HUES6 (cell line): ENCODE measurements around the gene KRR1.
A peak's percentile ranks its signal among the peaks of the same experiment; 100 is the strongest.

Source experiments
- H3K27ac ChIP-seq: 2 replicates; pipeline ENCODE4 v1.7.0; 2013; ENCODE audit warnings: low read depth, mild to moderate bottlenecking, low read length, inconsistent platforms
- H3K27me3 ChIP-seq: 2 replicates; pipeline ENCODE4 v1.6.1; 2013; ENCODE audit warnings: low read length; ENCODE audit not compliant: control insufficient read depth, insufficient read depth
- H3K36me3 ChIP-seq: 2 replicates; pipeline ENCODE4 v1.6.1; 2013; ENCODE audit warnings: low read length; ENCODE audit not compliant: control insufficient read depth, insufficient read depth
- H3K4me1 ChIP-seq: 2 replicates; pipeline ENCODE4 v1.6.1; 2013; ENCODE audit warnings: low read length; ENCODE audit not compliant: control insufficient read depth, insufficient read depth
- H3K4me3 ChIP-seq: 2 replicates; pipeline ENCODE4 v1.5.1; 2013; ENCODE audit warnings: low read depth, low read length
- H3K9ac ChIP-seq: one replicate; pipeline ENCODE4 v1.6.1; 2013; ENCODE audit warnings: mild to moderate bottlenecking, low read length
- H3K9me3 ChIP-seq: 2 replicates; pipeline ENCODE4 v1.6.1; 2013; ENCODE audit warnings: low read depth, low read length; ENCODE audit not compliant: control insufficient read depth, insufficient read depth

Gene KRR1

DNA sequence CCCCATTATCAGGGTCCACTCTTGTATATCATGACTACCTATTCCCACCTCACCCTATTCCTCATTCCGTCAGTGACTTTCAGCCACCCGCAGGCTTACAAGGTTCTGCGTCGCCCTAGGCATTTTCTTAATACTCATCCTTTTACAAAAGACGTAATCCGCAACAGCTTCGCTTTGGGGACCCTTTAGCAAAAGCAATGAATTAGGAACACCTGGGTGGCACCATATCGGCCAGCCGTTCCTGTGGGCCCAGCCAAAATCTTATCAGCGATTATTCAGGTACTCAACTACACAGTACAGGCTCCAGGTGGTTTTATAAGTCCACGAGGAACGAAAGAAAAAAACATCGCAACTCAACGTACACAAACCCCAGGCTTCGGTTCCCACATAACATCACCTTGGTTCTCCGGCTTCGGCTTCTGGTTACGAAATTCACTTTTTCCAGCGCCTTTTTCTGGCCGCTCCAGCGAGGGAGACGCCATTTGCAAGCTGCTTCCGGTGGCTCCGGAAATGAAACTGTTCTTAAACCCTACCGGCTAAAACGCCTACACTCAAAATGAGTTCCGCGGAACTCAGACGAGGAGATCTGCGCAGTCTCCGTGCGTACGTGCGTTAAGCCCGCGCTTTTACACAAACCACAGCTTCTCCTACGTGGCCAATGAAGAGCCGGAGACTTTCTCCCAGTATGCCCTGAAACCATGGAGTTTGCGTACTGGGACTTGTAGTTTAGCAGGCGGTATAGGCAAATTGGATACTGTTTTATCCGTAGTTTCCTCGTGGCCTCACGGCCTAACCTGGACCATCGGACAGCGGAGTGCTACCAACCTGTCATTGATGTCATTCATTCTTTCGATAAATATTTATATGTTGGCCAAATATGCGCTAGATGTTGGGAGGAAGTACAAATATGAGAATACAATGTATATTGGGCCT, at the start of gene KRR1:
TSS of gene KRR1 (minus strand) at position 494 of the 933 bp plus-strand sequence. CDS start at position 482, 12 bp downstream.
- Histone ChIP-seq H3K9me3 (no peaks in the 10 kb centered on the region), H3K27ac (peak within 1 kb of the TSS; percentile 79; the same call in 1 of the 2 replicates), H3K36me3 (peaks cover 19% of the 10 kb centered on the region), H3K4me3 (peak within 1 kb of the TSS; percentile 86), H3K27me3 (no peaks in the 10 kb centered on the region), H3K4me1 (peaks cover 4% of the 10 kb centered on the region; the same call in 1 of the 2 replicates), H3K9ac (peak within 1 kb of the TSS; percentile 94)

DNA sequence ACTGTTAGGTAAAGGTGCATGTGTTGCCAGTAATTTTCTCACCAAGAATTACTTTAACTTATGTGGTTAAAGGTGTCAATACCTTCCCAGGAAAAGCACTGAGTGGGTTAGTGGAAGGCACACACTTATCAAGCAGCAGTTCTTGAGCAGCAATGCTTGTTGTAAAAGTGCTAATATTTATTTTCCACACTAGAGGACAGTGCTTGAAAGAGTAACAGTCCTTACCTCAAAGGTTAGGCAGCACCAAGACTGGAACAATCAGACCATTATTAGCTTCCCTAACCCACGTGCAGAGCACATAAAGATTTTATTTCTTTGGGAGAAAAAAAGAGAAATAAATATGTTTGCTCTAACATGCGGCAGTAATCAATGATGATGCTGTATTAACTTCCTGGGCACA, 48.8 kb upstream of the KRR1 start:
- Histone ChIP-seq H3K27ac (no peak overlapping the region), H3K27me3 (no peaks in the 10 kb centered on the region), H3K4me3 (no peak overlapping the region), H3K9me3 (peaks cover 6% of the 10 kb centered on the region), H3K4me1 (no peaks in the 10 kb centered on the region), H3K9ac (no peak overlapping the region), H3K36me3 (no peaks in the 10 kb centered on the region)

DNA sequence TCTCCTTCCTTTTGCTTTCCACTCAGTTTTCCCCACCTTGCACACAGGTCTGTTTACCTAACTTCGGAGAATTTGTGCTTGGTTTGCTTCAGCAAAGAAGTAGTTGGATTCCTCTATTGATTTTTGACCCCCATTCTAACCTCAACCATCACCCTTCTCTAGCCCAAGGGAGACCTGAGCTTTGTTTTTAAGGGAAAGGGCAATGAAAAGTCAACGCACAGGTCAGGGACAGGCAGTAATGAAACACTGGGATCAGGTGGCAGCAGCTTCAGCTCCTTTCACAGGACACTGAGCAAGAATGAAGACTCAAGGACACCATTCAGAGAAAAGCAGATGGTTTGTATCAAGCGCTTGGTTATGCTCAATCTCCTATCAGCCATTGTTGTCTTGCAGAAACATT, 46.9 kb upstream of the KRR1 start:
- H3K4me3 ChIP-seq, result no peak overlapping the region
- no peaks in the 10 kb centered on the region for H3K36me3 ChIP-seq
- H3K9me3 ChIP-seq, result no peaks in the 10 kb centered on the region

GRCh38 chr12:75556311-75556899, 45.0 kb upstream of the KRR1 start:
- Histone ChIP-seq H3K27ac (no peak overlapping the region), H3K4me1 (peaks cover 9% of the 10 kb centered on the region), H3K36me3 (no peaks in the 10 kb centered on the region), H3K4me3 (no peak overlapping the region), H3K9ac (no peak overlapping the region), H3K9me3 (no peaks in the 10 kb centered on the region), H3K27me3 (no peaks in the 10 kb centered on the region)

More for the DNA sequence above, 46.9 kb upstream of the KRR1 start:
- Histone ChIP-seq H3K27ac (no peak overlapping the region), H3K4me1 (peaks cover 8% of the 10 kb centered on the region), H3K27me3 (no peaks in the 10 kb centered on the region), H3K9ac (no peak overlapping the region)

GRCh38 chr12:75554556-75554880, 43.1 kb upstream of the KRR1 start:
- Histone ChIP-seq H3K4me1 (peaks cover 9% of the 10 kb centered on the region), H3K27me3 (no peaks in the 10 kb centered on the region), H3K9me3 (no peaks in the 10 kb centered on the region), H3K27ac (no peak overlapping the region), H3K9ac (no peak overlapping the region), H3K4me3 (no peak overlapping the region), H3K36me3 (no peaks in the 10 kb centered on the region)

- no peak overlapping the region for H3K4me3 ChIP-seq
- H3K27me3 ChIP-seq, result no peaks in the 10 kb centered on the region
- no peak overlapping the region for H3K9ac ChIP-seq
- no peak overlapping the region for H3K27ac ChIP-seq
- H3K36me3 ChIP-seq, result no peaks in the 10 kb centered on the region
- H3K9me3 ChIP-seq, result no peaks in the 10 kb centered on the region
- H3K4me1 ChIP-seq, result peaks cover 9% of the 10 kb centered on the region
These were observed 42.6 kb upstream of the KRR1 start for GRCh38 chr12:75553836-75554555.

GRCh38 chr12:75553398-75553797, 42.0 kb upstream of the KRR1 start:
- no peaks in the 10 kb centered on the region for H3K9me3 ChIP-seq
- H3K27me3 ChIP-seq, result no peaks in the 10 kb centered on the region
- H3K9ac ChIP-seq, result no peak overlapping the region
- peaks cover 9% of the 10 kb centered on the region for H3K4me1 ChIP-seq
- H3K4me3 ChIP-seq, result no peak overlapping the region
- no peaks in the 10 kb centered on the region for H3K36me3 ChIP-seq
- H3K27ac ChIP-seq, result no peak overlapping the region

- no peak overlapping the region for H3K4me3 ChIP-seq
- no peaks in the 10 kb centered on the region for H3K27me3 ChIP-seq
- H3K9ac ChIP-seq, result no peak overlapping the region
- no peaks in the 10 kb centered on the region for H3K36me3 ChIP-seq
- H3K27ac ChIP-seq, result no peak overlapping the region
- peaks cover 9% of the 10 kb centered on the region for H3K4me1 ChIP-seq
- H3K9me3 ChIP-seq, result no peaks in the 10 kb centered on the region
These were observed 40.1 kb upstream of the KRR1 start for GRCh38 chr12:75551477-75551876.

GRCh38 chr12:75550401-75551240, 39.2 kb upstream of the KRR1 start:
- Histone ChIP-seq H3K27ac (no peak overlapping the region), H3K4me1 (peaks cover 9% of the 10 kb centered on the region), H3K9me3 (no peaks in the 10 kb centered on the region)

DNA sequence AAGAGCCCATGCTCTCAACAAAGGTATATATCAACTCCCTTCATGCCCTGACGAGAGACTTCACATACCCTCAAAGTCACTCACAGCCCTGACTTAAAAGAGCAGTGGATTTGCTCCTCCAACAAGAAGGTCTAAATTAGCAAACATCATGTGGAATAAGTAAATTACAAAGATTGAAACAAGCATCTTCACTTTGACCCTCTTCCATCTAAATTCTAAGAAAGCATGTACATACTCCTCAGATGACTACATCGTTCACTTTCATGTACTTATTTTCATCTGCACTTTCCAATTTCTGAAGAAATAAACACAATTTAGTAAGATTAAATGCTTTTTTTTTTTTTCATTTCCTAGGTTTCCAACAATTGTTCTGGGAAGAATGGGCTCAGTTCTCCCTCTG, 38.6 kb upstream of the KRR1 start:
- Histone ChIP-seq H3K27ac (no peak overlapping the region), H3K9me3 (no peaks in the 10 kb centered on the region), H3K36me3 (no peaks in the 10 kb centered on the region), H3K9ac (no peak overlapping the region), H3K4me1 (peaks cover 9% of the 10 kb centered on the region), H3K27me3 (no peaks in the 10 kb centered on the region), H3K4me3 (no peak overlapping the region)

More at GRCh38 chr12:75550401-75551240, 39.2 kb upstream of the KRR1 start:
- no peak overlapping the region for H3K9ac ChIP-seq
- H3K27me3 ChIP-seq, result no peaks in the 10 kb centered on the region
- H3K36me3 ChIP-seq, result no peaks in the 10 kb centered on the region
- H3K4me3 ChIP-seq, result no peak overlapping the region
